Stimulated activated CD8-positive, alpha-beta memory T cell treated with anti-CD3 and anti-CD28 coated beads, Interleukin-2, amount 100 ng/mL, for 48 hours (primary cell): ENCODE data around the gene ACTC1.

Experiments used
- DNase-seq, 2 donors: peaks; one replicate each; pipeline ENCODE4 v3.0.0-alpha.2; 2020; ENCODE audit warnings: low read depth in 2 of 2

ACTC1 gene

GRCh38 chr15:34757262-34757661 lies 38.1 kb downstream of the ACTC1 start:
- no peak for DNase-seq

- DNase-seq = no peak
These were observed 40.0 kb downstream of the ACTC1 start for GRCh38 chr15:34755419-34755773.

GRCh38 chr15:34754674-34755418 lies 40.5 kb downstream of the ACTC1 start, which contains the start of gene GJD2:
GJD2 (minus strand) TSS chr15:34754998; CDS start chr15:34754488, 510 bp downstream.
- DNase-seq = no peak

GRCh38 chr15:34754171-34754601 lies 41.2 kb downstream of the ACTC1 start:
- no peak for DNase-seq

- no peak for DNase-seq
These were observed 42.0 kb downstream of the ACTC1 start for GRCh38 chr15:34753236-34753894.

GRCh38 chr15:34749691-34750090 lies 45.7 kb downstream of the ACTC1 start:
- DNase-seq = no peak
